LNCAP (cell line): Measurements from ENCODE around the gene SLC12A2.

Experiments used
- CTCF ChIP-seq: fragments of 450-650 bp; IDR thresholded peaks from 2 replicates; pipeline ENCODE4 v1.5.1; 2017; ENCODE audit warnings: mild to moderate bottlenecking

SLC12A2 gene

DNA sequence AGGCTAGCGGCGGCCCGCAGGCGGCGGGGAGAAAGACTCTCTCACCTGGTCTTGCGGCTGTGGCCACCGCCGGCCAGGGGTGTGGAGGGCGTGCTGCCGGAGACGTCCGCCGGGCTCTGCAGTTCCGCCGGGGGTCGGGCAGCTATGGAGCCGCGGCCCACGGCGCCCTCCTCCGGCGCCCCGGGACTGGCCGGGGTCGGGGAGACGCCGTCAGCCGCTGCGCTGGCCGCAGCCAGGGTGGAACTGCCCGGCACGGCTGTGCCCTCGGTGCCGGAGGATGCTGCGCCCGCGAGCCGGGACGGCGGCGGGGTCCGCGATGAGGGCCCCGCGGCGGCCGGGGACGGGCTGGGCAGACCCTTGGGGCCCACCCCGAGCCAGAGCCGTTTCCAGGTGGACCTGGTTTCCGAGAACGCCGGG is 253 bp downstream of the SLC12A2 start:
- peak; percentile 49 for TF ChIP-seq CTCF

DNA sequence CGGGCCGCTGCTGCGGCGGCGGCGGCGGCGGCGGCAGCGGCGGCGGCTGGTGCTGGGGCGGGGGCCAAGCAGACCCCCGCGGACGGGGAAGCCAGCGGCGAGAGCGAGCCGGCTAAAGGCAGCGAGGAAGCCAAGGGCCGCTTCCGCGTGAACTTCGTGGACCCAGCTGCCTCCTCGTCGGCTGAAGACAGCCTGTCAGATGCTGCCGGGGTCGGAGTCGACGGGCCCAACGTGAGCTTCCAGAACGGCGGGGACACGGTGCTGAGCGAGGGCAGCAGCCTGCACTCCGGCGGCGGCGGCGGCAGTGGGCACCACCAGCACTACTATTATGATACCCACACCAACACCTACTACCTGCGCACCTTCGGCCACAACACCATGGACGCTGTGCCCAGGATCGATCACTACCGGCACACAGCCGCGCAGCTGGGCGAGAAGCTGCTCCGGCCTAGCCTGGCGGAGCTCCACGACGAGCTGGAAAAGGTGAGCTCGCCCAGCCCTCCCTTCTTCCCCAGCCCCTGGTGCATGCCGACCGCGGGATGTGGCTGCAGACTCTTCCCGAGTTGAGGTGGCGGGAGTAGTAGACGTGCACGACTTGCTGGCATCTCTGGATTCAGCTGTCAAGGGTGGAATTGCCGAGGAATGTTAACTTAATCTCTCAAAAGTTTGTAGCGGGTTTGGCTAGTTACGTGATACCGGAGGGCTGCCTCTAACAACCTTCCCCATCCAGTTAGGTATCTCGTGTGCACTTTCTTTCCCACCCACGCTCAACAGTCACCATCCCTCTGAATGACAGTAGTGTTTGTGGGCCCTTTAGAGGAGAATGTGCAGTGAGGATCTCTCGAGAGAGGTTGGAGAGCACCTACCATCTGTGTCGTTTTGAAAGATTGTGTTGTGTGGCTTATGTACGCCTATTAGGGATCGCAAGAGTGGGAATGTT is 932 bp downstream of the SLC12A2 start:
- no peak for TF ChIP-seq CTCF

GRCh38 chr5:128085413-128085812 is 1.8 kb downstream of the SLC12A2 start:
- no peak for TF ChIP-seq CTCF

DNA sequence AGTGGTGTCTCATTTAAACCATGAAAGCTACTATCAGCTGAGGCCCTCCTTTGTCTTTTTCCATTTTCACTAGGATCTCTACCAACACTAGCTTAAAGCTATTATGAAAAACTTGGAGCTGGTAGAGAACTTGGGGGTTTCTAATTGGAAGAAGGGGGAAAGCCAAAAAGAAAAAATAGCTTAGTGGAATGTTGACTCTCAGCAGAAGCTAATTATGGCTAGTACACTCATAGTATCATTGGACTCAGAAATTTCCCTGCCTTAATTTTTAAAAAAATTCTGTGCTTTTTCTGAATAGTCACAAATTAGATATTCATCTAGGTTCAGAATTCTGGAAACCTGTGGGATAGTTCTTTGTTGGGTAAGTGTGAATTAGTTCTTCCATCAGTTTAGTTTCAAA is 8.0 kb downstream of the SLC12A2 start:
- no peak for TF ChIP-seq CTCF

DNA sequence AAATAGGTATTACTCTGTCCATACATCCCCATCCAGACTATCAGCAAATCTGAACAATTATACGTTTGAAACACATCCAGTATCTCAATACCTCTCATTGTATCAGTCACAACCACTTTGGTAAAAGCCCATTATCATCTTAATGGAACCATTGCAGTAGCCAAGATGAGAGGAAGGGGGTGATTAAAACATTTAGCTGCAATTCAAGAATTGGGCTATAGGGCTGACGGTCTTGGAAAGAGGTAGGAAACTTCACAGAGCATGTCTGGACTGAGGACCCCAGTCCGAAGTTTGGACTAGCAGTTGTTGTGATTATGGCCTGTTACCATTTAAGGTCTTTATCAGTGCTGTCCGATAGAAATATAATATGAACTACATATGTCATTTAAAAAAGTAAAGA is 8.6 kb downstream of the SLC12A2 start:
- no peak for TF ChIP-seq CTCF

DNA sequence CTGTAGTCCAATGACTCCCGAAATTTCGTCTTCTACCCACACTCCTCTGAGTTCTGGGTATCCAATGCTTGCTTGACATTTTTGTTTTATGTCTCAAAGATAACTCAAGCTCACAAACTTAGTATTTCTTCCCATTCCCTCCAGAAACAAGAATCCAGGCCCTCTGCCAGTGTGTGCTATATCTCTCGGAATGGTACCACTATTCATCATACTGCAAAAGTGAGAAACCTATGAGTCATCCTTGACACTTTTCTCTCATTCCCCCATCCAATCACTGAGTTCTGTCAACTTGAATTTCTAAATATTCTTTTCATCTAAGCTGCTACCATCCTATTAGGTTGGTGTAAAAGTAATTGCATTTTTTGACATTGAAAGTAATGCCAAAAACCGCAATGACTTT is 9.8 kb downstream of the SLC12A2 start:
- no peak for TF ChIP-seq CTCF

GRCh38 chr5:128097224-128097623 is 13.7 kb downstream of the SLC12A2 start:
- TF ChIP-seq CTCF, result no peak
